Naive thymus-derived CD8-positive, alpha-beta T cell (primary cell): ENCODE measurements around the gene NPTXR. TPM values are rescaled to one million over a fixed set of nuclear protein-coding genes. Genes with fewer than 3 reads are reported as not detected.
"Not testable (repeated sequence)": the region's sequence is repeated elsewhere in the genome, so short reads cannot be mapped to it uniquely, and the experiment has no call there.

ENCODE experiments used
- ATAC-seq, 2 donors: fragments of 150-1000 bp; cut with Tn5 transposase in 1 of 2; sonication (Bioruptor Pico), chemical (Tn5 transposase) in 1 of 2; 1 replicate in 1 of 2; 2 replicates in 1 of 2; pipeline ENCODE4 v1.10.0; 2021; ENCODE audit warnings: mild to moderate bottlenecking in 2 of 2, moderate library complexity in 2 of 2
- POLR2A ChIA-PET: fragments of 350-600 bp; sonication (Branson Sonifier 250); formaldehyde crosslinking; loops from one replicate; lab custom pipeline; 2021; ENCODE audit warnings: antibody characterized with exemption; lab: Charles Lee
- DNase-seq, 10 donors: peaks; one replicate each; pipeline versions ENCODE4 v3.0.0 to v3.0.0-alpha.2; 2020 to 2022
- H3K27ac Mint-ChIP-seq, 10 donors: one replicate each; pipeline ENCODE4 v1.8.0; 2020 to 2022; ENCODE audit warnings: mild to moderate bottlenecking in 10 of 10, mixed read lengths in 10 of 10, moderate library complexity in 4 of 10, inconsistent platforms in 1 of 10
- H3K27me3 Mint-ChIP-seq, 5 donors: one replicate each; pipeline ENCODE4 v1.8.0; 2021 to 2022; ENCODE audit warnings: mixed read lengths in 5 of 5
- H3K36me3 Mint-ChIP-seq, 3 donors: one replicate each; pipeline ENCODE4 v1.8.0; 2020 to 2022; ENCODE audit warnings: mixed read lengths in 3 of 3, mild to moderate bottlenecking in 2 of 3, inconsistent platforms in 1 of 3
- H3K4me1 Mint-ChIP-seq, 4 donors: one replicate each; pipeline ENCODE4 v1.8.0; 2021 to 2022; ENCODE audit warnings: mixed read lengths in 4 of 4
- H3K4me3 Mint-ChIP-seq, 10 donors: one replicate each; pipeline ENCODE4 v1.8.0; 2020 to 2022; ENCODE audit warnings: mild to moderate bottlenecking in 10 of 10, mixed read lengths in 10 of 10, moderate library complexity in 6 of 10, inconsistent platforms in 1 of 10
- H3K9me3 Mint-ChIP-seq, 9 donors: one replicate each; pipeline ENCODE4 v1.8.0; 2020 to 2022; ENCODE audit warnings: mixed read lengths in 9 of 9, mild to moderate bottlenecking in 3 of 9, inconsistent platforms in 1 of 9, moderate library complexity in 1 of 9
- polyA plus RNA-seq, 3 donors: library from polyadenylated mRNA; unstranded; fragments of 300-500 nt; fragmentation: Illumina TruSeq; gene quantifications; one replicate each; pipeline ENCODE4 v1.2.3, GENCODE V29; 2021
- total RNA-seq, 8 experiments: library from RNA in 2 of 8; stranded (reverse) in 2 of 8; gene quantifications; one replicate each; pipeline ENCODE4 v1.2.3 and lab custom pipeline; 2021 to 2026

Gene NPTXR
- total and polyA plus RNA-seq, 5 experiments from 2014 or later, result 0.73 to 12.6 (median 1.1) TPM

GRCh38 chr22:38860283-38861169 is 16.7 kb upstream of the NPTXR start:
- Mint-ChIP-seq H3K36me3 (peaks cover 0 to 4% (median 0%) of the 10 kb centered on the region in 3 donors), H3K4me3 (no peak overlapping the region), H3K27ac (peak overlapping the region in 4 of 10 donors; percentile 59 to 86 (median 68)), H3K27me3 (no peaks in the 10 kb centered on the region), H3K4me1 (peaks cover 5 to 10% (median 7%) of the 10 kb centered on the region in 4 donors), H3K9me3 (no peaks in the 10 kb centered on the region)
- ATAC-seq (no peak), DNase-seq (peak in 1 of 10 donors; percentile 55)
- POLR2A ChIA-PET, result no interaction called here

GRCh38 chr22:38859581-38860282 is 15.9 kb upstream of the NPTXR start:
- H3K36me3 Mint-ChIP-seq, result peaks cover 0 to 4% (median 0%) of the 10 kb centered on the region in 3 donors
- DNase-seq (peak in 1 of 10 donors; percentile 7), ATAC-seq (no peak)
- peak overlapping the region in 3 of 10 donors; percentile 22 to 75 (median 58) for H3K27ac Mint-ChIP-seq
- H3K4me1 Mint-ChIP-seq, result peaks cover 5 to 10% (median 7%) of the 10 kb centered on the region in 4 donors
- no peaks in the 10 kb centered on the region for H3K9me3 Mint-ChIP-seq
- H3K27me3 Mint-ChIP-seq, result peaks cover 0 to 4% (median 0%) of the 10 kb centered on the region in 5 donors
- no peak overlapping the region for H3K4me3 Mint-ChIP-seq
- POLR2A ChIA-PET, result interaction anchor here (2.1 kb wide), 1 partner anchor 16 kb away, joined by 5 read pairs; the partner anchor contains the start of gene NPTXR

- ATAC-seq (no peak), DNase-seq (peak in 1 of 10 donors; percentile 26)
- no peak overlapping the region for H3K4me3 Mint-ChIP-seq
- H3K4me1 Mint-ChIP-seq, result peaks cover 3 to 7% (median 6%) of the 10 kb centered on the region in 4 donors
- peaks cover 0 to 5% (median 2%) of the 10 kb centered on the region in 5 donors for H3K27me3 Mint-ChIP-seq
- H3K9me3 Mint-ChIP-seq, result no peaks in the 10 kb centered on the region
- no peaks in the 10 kb centered on the region for H3K36me3 Mint-ChIP-seq
- H3K27ac Mint-ChIP-seq, result no peak overlapping the region
- POLR2A ChIA-PET, result interaction anchor here (0.6 to 2.1 kb wide), 2 partner anchors 15 to 126 kb away, joined by 3 to 5 read pairs; partner anchors contain the start of gene NPTXR
Observed at GRCh38 chr22:38858492-38858891, 14.7 kb upstream of the NPTXR start.

GRCh38 chr22:38854476-38854875 is 10.6 kb upstream of the NPTXR start:
- H3K36me3 Mint-ChIP-seq, DNase-seq, H3K27ac Mint-ChIP-seq, ATAC-seq, H3K4me1 Mint-ChIP-seq, H3K9me3 Mint-ChIP-seq, H3K4me3 Mint-ChIP-seq: not testable (repeated sequence)
- H3K27me3 Mint-ChIP-seq, result peaks cover 0 to 11% (median 4%) of the 10 kb centered on the region in 5 donors
- POLR2A ChIA-PET, result interaction anchor here (1.0 kb wide), 1 partner anchor 11 kb away, joined by 3 read pairs; no protein-coding TSS in a partner anchor

- H3K4me1 Mint-ChIP-seq, H3K4me3 Mint-ChIP-seq, H3K36me3 Mint-ChIP-seq, H3K27ac Mint-ChIP-seq, H3K9me3 Mint-ChIP-seq, ATAC-seq, DNase-seq: not testable (repeated sequence)
- H3K27me3 Mint-ChIP-seq, result peaks cover 0 to 12% (median 4%) of the 10 kb centered on the region in 5 donors
- POLR2A ChIA-PET, result interaction anchor here (0.9 to 1.6 kb wide), 3 partner anchors 10 to 122 kb away, joined by 3 to 5 read pairs (median 3); partner anchors contain the start of gene NPTXR
Observed at GRCh38 chr22:38853883-38854282, 10.1 kb upstream of the NPTXR start.

GRCh38 chr22:38853196-38853651 is 9.4 kb upstream of the NPTXR start:
- POLR2A ChIA-PET, result interaction anchor here (0.5 to 1.6 kb wide), 3 partner anchors 9 to 918 kb away, joined by 3 to 5 read pairs (median 3); partner anchors contain the start of gene NPTXR
- H3K36me3 Mint-ChIP-seq, result no peaks in the 10 kb centered on the region
- no peak overlapping the region for H3K4me3 Mint-ChIP-seq

GRCh38 chr22:38852522-38852921 is 8.7 kb upstream of the NPTXR start:
- Mint-ChIP-seq H3K27me3 (peaks cover 0 to 12% (median 4%) of the 10 kb centered on the region in 5 donors), H3K4me3 (no peak overlapping the region), H3K27ac (no peak overlapping the region), H3K9me3 (no peaks in the 10 kb centered on the region), H3K36me3 (no peaks in the 10 kb centered on the region), H3K4me1 (no peaks in the 10 kb centered on the region)
- no peak for DNase-seq
- ATAC-seq, result no peak
- POLR2A ChIA-PET, result interaction anchor here (0.5 to 1.6 kb wide), 2 partner anchors 8 to 917 kb away, joined by 3 to 5 read pairs; partner anchors contain the start of gene NPTXR

More at GRCh38 chr22:38853196-38853651, 9.4 kb upstream of the NPTXR start:
- no peak for DNase-seq
- Mint-ChIP-seq H3K4me1 (no peaks in the 10 kb centered on the region), H3K27ac (no peak overlapping the region), H3K9me3 (no peaks in the 10 kb centered on the region), H3K27me3 (peaks cover 0 to 12% (median 4%) of the 10 kb centered on the region in 5 donors)
- ATAC-seq, result no peak

GRCh38 chr22:38850941-38851849 is 7.4 kb upstream of the NPTXR start:
- DNase-seq, result no peak
- peaks cover 0 to 17% (median 4%) of the 10 kb centered on the region in 5 donors for H3K27me3 Mint-ChIP-seq
- H3K4me3 Mint-ChIP-seq, result no peak overlapping the region
- H3K9me3 Mint-ChIP-seq, result no peaks in the 10 kb centered on the region
- no peak for ATAC-seq
- POLR2A ChIA-PET, result no interaction called here
- H3K36me3 Mint-ChIP-seq, result no peaks in the 10 kb centered on the region
- no peak overlapping the region for H3K27ac Mint-ChIP-seq
- no peaks in the 10 kb centered on the region for H3K4me1 Mint-ChIP-seq

- Mint-ChIP-seq H3K27ac (no peak overlapping the region), H3K36me3 (no peaks in the 10 kb centered on the region), H3K4me3 (no peak overlapping the region), H3K4me1 (peaks cover 0 to under 1% (median 0%) of the 10 kb centered on the region in 4 donors), H3K9me3 (no peaks in the 10 kb centered on the region), H3K27me3 (peaks cover 0 to 16% (median 3%) of the 10 kb centered on the region in 5 donors)
- POLR2A ChIA-PET, result no interaction called here
- DNase-seq, result no peak
- no peak for ATAC-seq
Observed at GRCh38 chr22:38850399-38850798, 6.6 kb upstream of the NPTXR start.

GRCh38 chr22:38849811-38850210 is 6.0 kb upstream of the NPTXR start:
- POLR2A ChIA-PET, result no interaction called here
- H3K36me3 Mint-ChIP-seq, result no peaks in the 10 kb centered on the region
- H3K27me3 Mint-ChIP-seq, result peaks cover 0 to 14% (median 2%) of the 10 kb centered on the region in 5 donors

GRCh38 chr22:38846412-38846811 is 2.6 kb upstream of the NPTXR start:
- Mint-ChIP-seq H3K4me3 (no peak overlapping the region), H3K36me3 (no peaks in the 10 kb centered on the region), H3K27ac (no peak overlapping the region), H3K4me1 (peaks cover 10 to 17% (median 14%) of the 10 kb centered on the region in 4 donors), H3K9me3 (no peaks in the 10 kb centered on the region), H3K27me3 (peaks cover 0 to 19% (median 3%) of the 10 kb centered on the region in 5 donors)
- DNase-seq, result no peak
- ATAC-seq, result no peak
- POLR2A ChIA-PET, result interaction anchor here (0.7 kb wide), 1 partner anchor 154 kb away, joined by 3 read pairs; no protein-coding TSS in a partner anchor

More at GRCh38 chr22:38849811-38850210, 6.0 kb upstream of the NPTXR start:
- ATAC-seq (no peak), DNase-seq (no peak)
- Mint-ChIP-seq H3K27ac (no peak overlapping the region), H3K4me1 (peaks cover 0 to 2% (median 0%) of the 10 kb centered on the region in 4 donors), H3K9me3 (no peaks in the 10 kb centered on the region), H3K4me3 (no peak overlapping the region)
